Epithelial cell of esophagus (primary cell): ENCODE measurements around the gene MRPL11.

Source experiments
- DNase-seq: peaks from one replicate; pipeline ENCODE4 v3.0.0; 2010; ENCODE audit warnings: low read depth
- H3K4me3 ChIP-seq: 2 replicates; pipeline ENCODE4 v1.5.1; 2011; ENCODE audit warnings: mild to moderate bottlenecking, low read length, control low read depth
- CTCF ChIP-seq: IDR thresholded peaks from 2 replicates; pipeline ENCODE4 v1.5.1; 2011; ENCODE audit warnings: low read depth, mild to moderate bottlenecking, low read length, control low read depth, inconsistent platforms; ENCODE audit not compliant: insufficient read depth; ENCODE audit errors: missing control alignments

Gene MRPL11

GRCh38 chr11:66386171-66387069, 52.2 kb downstream of the MRPL11 start:
- DNase-seq = peak; percentile 81
- TF ChIP-seq CTCF = peak; percentile 98
- peak overlapping the region; percentile 28 for H3K4me3 ChIP-seq
